Thoracic aorta (tissue), 2 donors: ENCODE data around the gene MBD5. TPM values are rescaled to one million over a fixed set of nuclear protein-coding genes. Genes with fewer than 3 reads are reported as not detected.

Experiments used
- ATAC-seq: fragments of 150-250 bp; one replicate; pipeline ENCODE4 v1.8.0; 2017; ENCODE audit warnings: low read depth; ENCODE audit not compliant: insufficient number of reproducible peaks, low FRiP score
- DNase-seq: peaks from one replicate; pipeline ENCODE4 v3.0.0-alpha.2; 2020; ENCODE audit warnings: low spot score
- H3K27ac ChIP-seq, 2 donors: fragments of 200-600 bp; sonication (generic); 1 replicate in 1 of 2; 2 replicates in 1 of 2; pipeline ENCODE4 v1.5.1; 2016; ENCODE audit warnings: mild to moderate bottlenecking in 2 of 2, moderate library complexity in 2 of 2
- H3K27me3 ChIP-seq: fragments of 200-600 bp; sonication (generic); replicated peaks from 2 replicates; pipeline ENCODE4 v1.6.0; 2016; ENCODE audit warnings: mild to moderate bottlenecking; ENCODE audit not compliant: insufficient read depth
- H3K36me3 ChIP-seq: fragments of 200-600 bp; sonication (generic); one replicate; pipeline ENCODE4 v1.5.1; 2016
- H3K4me1 ChIP-seq, 2 donors: fragments of 200-600 bp; sonication (generic); 1 replicate in 1 of 2; 2 replicates in 1 of 2; pipeline versions ENCODE4 v1.5.1 to v1.6.0; 2016; ENCODE audit warnings: low read depth in 2 of 2, mild to moderate bottlenecking in 1 of 2; ENCODE audit not compliant: control insufficient read depth in 1 of 2
- H3K4me3 ChIP-seq: fragments of 200-600 bp; sonication (generic); 2 replicates; pipeline ENCODE4 v1.5.1; 2016; ENCODE audit warnings: mild to moderate bottlenecking
- H3K9me3 ChIP-seq: fragments of 200-600 bp; sonication (generic); 2 replicates; pipeline ENCODE4 v1.5.1; 2016
- CTCF ChIP-seq: fragments of 200-600 bp; sonication (generic); IDR thresholded peaks from one replicate; pipeline ENCODE4 v1.5.1; 2019; ENCODE audit warnings: antibody characterized with exemption
- total RNA-seq, 2 donors: library from RNA; depleted of rRNA; stranded (reverse); fragments of >200 nt; gene quantifications; one replicate each; pipeline versions ENCODE4 v1.1.0 to v1.2.3, GENCODE V29; 2016

The MBD5 gene
- total RNA-seq, 2 donors from 2014 or later: 35.1 to 50.3 TPM

GRCh38 chr2:148416248-148416647 lies 395.4 kb downstream of the MBD5 start:
- Histone ChIP-seq H3K4me1 (no peaks in the 10 kb centered on the region), H3K36me3 (no peaks in the 10 kb centered on the region), H3K4me3 (no peak overlapping the region), H3K9me3 (peaks cover 18% of the 10 kb centered on the region), H3K27ac (no peak overlapping the region), H3K27me3 (no peaks in the 10 kb centered on the region)
- ATAC-seq: no peak
- no peak for DNase-seq
- TF ChIP-seq CTCF: no peak

GRCh38 chr2:148430101-148430500 lies 409.2 kb downstream of the MBD5 start:
- no peak for TF ChIP-seq CTCF

GRCh38 chr2:148447877-148448276 lies 427.0 kb downstream of the MBD5 start:
- no peak for TF ChIP-seq CTCF
- DNase-seq (no peak), ATAC-seq (no peak)
- peaks cover 10 to 14% of the 10 kb centered on the region in 2 donors for H3K4me1 ChIP-seq
- H3K4me3 ChIP-seq: no peak overlapping the region
- no peak overlapping the region for H3K27ac ChIP-seq
- no peaks in the 10 kb centered on the region for H3K36me3 ChIP-seq
- H3K27me3 ChIP-seq: no peaks in the 10 kb centered on the region
- no peaks in the 10 kb centered on the region for H3K9me3 ChIP-seq

More at GRCh38 chr2:148430101-148430500, 409.2 kb downstream of the MBD5 start:
- Histone ChIP-seq H3K4me3 (no peak overlapping the region), H3K27me3 (no peaks in the 10 kb centered on the region), H3K36me3 (no peaks in the 10 kb centered on the region), H3K27ac (no peak overlapping the region), H3K9me3 (peaks cover 3% of the 10 kb centered on the region), H3K4me1 (no peaks in the 10 kb centered on the region)
- no peak for ATAC-seq
- no peak for DNase-seq

GRCh38 chr2:148450531-148450930 lies 429.6 kb downstream of the MBD5 start:
- H3K27me3 ChIP-seq: no peaks in the 10 kb centered on the region

GRCh38 chr2:148451046-148451445 lies 430.2 kb downstream of the MBD5 start:
- ATAC-seq (no peak), DNase-seq (no peak)
- H3K27ac ChIP-seq: no peak overlapping the region
- no peak overlapping the region for H3K4me3 ChIP-seq
- H3K27me3 ChIP-seq: no peaks in the 10 kb centered on the region
- TF ChIP-seq CTCF: no peak
- peaks cover 10 to 14% of the 10 kb centered on the region in 2 donors for H3K4me1 ChIP-seq
- H3K9me3 ChIP-seq: no peaks in the 10 kb centered on the region
- no peaks in the 10 kb centered on the region for H3K36me3 ChIP-seq

More at GRCh38 chr2:148450531-148450930, 429.6 kb downstream of the MBD5 start:
- DNase-seq (no peak), ATAC-seq (no peak)
- TF ChIP-seq CTCF: no peak
- H3K36me3 ChIP-seq: no peaks in the 10 kb centered on the region
- peaks cover 10 to 14% of the 10 kb centered on the region in 2 donors for H3K4me1 ChIP-seq
- H3K4me3 ChIP-seq: no peak overlapping the region
- no peaks in the 10 kb centered on the region for H3K9me3 ChIP-seq
- no peak overlapping the region for H3K27ac ChIP-seq
